GM12878 (cell line): ENCODE measurements around the gene GLT1D1. TPM values are rescaled to one million over a fixed set of nuclear protein-coding genes. Genes with fewer than 3 reads are reported as not detected.

Source experiments
- EED ChIP-seq: sonication (generic); IDR thresholded peaks from 2 replicates; pipeline ENCODE4 v1.6.1; 2016; ENCODE audit warnings: antibody characterized with exemption, low read depth
- EP300 ChIP-seq, 2 experiments: fragments of 150-350 bp in 1 of 2; IDR thresholded peaks; 2 replicates each; pipeline ENCODE4 v1.6.1; 2011 to 2012; ENCODE audit warnings: low read depth in 2 of 2, low read length in 2 of 2, borderline replicate concordance in 1 of 2, improper control_type of control experiment in 1 of 2, inconsistent platforms in 1 of 2; ENCODE audit not compliant: control insufficient read depth in 1 of 2
- FOXK2 ChIP-seq: fragments of 450-650 bp; IDR thresholded peaks from 2 replicates; pipeline ENCODE4 v1.6.1; 2017; ENCODE audit warnings: mild to moderate bottlenecking, moderate library complexity
- HDAC2 ChIP-seq: fragments of 200-600 bp; sonication (generic); IDR thresholded peaks from 2 replicates; pipeline ENCODE4 v1.6.1; 2017
- HDGF ChIP-seq: fragments of 450-650 bp; IDR thresholded peaks from 2 replicates; pipeline ENCODE4 v1.6.1; 2016; ENCODE audit warnings: antibody characterized with exemption
- JUNB ChIP-seq: IDR thresholded peaks from 2 replicates; pipeline ENCODE4 v1.6.1; 2016; ENCODE audit warnings: antibody characterized with exemption, mild to moderate bottlenecking
- MYC ChIP-seq: IDR thresholded peaks from 2 replicates; pipeline ENCODE4 v1.6.1; 2011; ENCODE audit warnings: mild to moderate bottlenecking, low read length, moderate library complexity, inconsistent platforms; ENCODE audit not compliant: insufficient read depth, insufficient replicate concordance, insufficient read length, severe bottlenecking
- NFYB ChIP-seq: IDR thresholded peaks from 2 replicates; pipeline ENCODE4 v1.6.1; 2011; ENCODE audit warnings: low read depth, mild to moderate bottlenecking, low read length, improper control_type of control experiment, moderate library complexity; ENCODE audit not compliant: insufficient read depth
- PRDM15 ChIP-seq: fragments of 450-650 bp; formaldehyde crosslinking; IDR thresholded peaks from 2 replicates; pipeline ENCODE4 v1.4.0; 2020; ENCODE audit warnings: mild to moderate bottlenecking, moderate library complexity
- RELA ChIP-seq: fragments of 450-650 bp; IDR thresholded peaks from 2 replicates; pipeline ENCODE4 v1.8.0; 2014; ENCODE audit warnings: borderline replicate concordance; ENCODE audit not compliant: partially characterized antibody
- REST ChIP-seq: IDR thresholded peaks from 2 replicates; pipeline ENCODE4 v1.6.1; 2012; ENCODE audit warnings: mild to moderate bottlenecking, low read depth, low read length
- SKIL ChIP-seq: fragments of 450-650 bp; IDR thresholded peaks from 2 replicates; pipeline ENCODE4 v1.6.1; 2017; ENCODE audit warnings: mild to moderate bottlenecking, low read depth, inconsistent platforms; ENCODE audit not compliant: poor library complexity, severe bottlenecking
- SMAD5 ChIP-seq: IDR thresholded peaks from 2 replicates; pipeline ENCODE4 v1.6.1; 2016; ENCODE audit warnings: antibody characterized with exemption, low read depth
- ZNF24 ChIP-seq: fragments of 450-650 bp; IDR thresholded peaks from 2 replicates; pipeline ENCODE4 v1.6.1; 2017; ENCODE audit warnings: antibody characterized with exemption, mild to moderate bottlenecking
- ZNF687 ChIP-seq: fragments of 450-650 bp; IDR thresholded peaks from 2 replicates; pipeline ENCODE4 v1.6.1; 2017; ENCODE audit warnings: mild to moderate bottlenecking, moderate library complexity
- polyA plus RNA-seq, 11 experiments: library from polyadenylated mRNA; depleted of rRNA in 4 of 11; unstranded in 6 of 11; stranded (reverse) in 5 of 11; fragments of >200 nt; fragmentation: Nextera tagmentation in 4 of 11; fragmentation: Illumina TruSeq in 1 of 11; extraction: Ambion mirVana in 4 of 11; extraction: Trizol in 1 of 11; gene quantifications; 1 replicate in 1 of 11; 2 replicates in 10 of 11; pipeline versions ENCODE4 v1.2.1 to v1.2.3, GENCODE V29; 2011 to 2016; ENCODE audit warnings: inconsistent platforms in 2 of 11, missing spikeins in 2 of 11, low read depth in 1 of 11
- total RNA-seq, 4 experiments: library from RNA; depleted of rRNA in 3 of 4; stranded (reverse); fragments of >200 nt in 3 of 4; fragmentation: Illumina TruSeq in 1 of 4; extraction: Trizol in 1 of 4; gene quantifications; 2 replicates each; pipeline versions ENCODE4 v1.2.1 to v1.2.3, GENCODE V29; 2013 to 2021

The GLT1D1 gene
- total and polyA plus RNA-seq, 10 of the 15 experiments (the other 5 are each of a cell fraction or from before 2014, with no cell fraction given), result 0.42 to 62.8 (median 3.0) TPM

- TF ChIP-seq REST (no peak), RELA (no peak), FOXK2 (no peak), EED (no peak), JUNB (no peak), SMAD5 (no peak), EP300 (IDR thresholded peaks at IDR 0.05; ENCODE audit: borderline replicate concordance in 1 of 2, control insufficient read depth in 1 of 2, low read depth in 2 of 2, low read length in 2 of 2) (no peak), HDAC2 (no peak), HDGF (no peak), MYC (no peak), ZNF24 (no peak), PRDM15 (CRISPR knock-in tag) (no peak), ZNF687 (peak; percentile 91), NFYB (no peak), SKIL (no peak)
These were observed 33.8 kb upstream of the GLT1D1 start (continued) for GRCh38 chr12:128819293-128820144.
